CD4-positive, alpha-beta T cell (primary cell): Measurements from ENCODE around the gene MYOG. TPM values are rescaled to one million over a fixed set of nuclear protein-coding genes. Genes with fewer than 3 reads are reported as not detected.

Source experiments
- ATAC-seq: fragments of 200-7000 bp; cut with Tn5 transposase; one replicate; pipeline ENCODE4 v1.10.0; 2022; ENCODE audit warnings: mild to moderate bottlenecking; ENCODE audit not compliant: poor library complexity
- CTCF ChIA-PET: fragments of 350-600 bp; sonication (Branson Sonifier 250); formaldehyde crosslinking; loops from one replicate; lab custom pipeline; 2021; ENCODE audit warnings: antibody characterized with exemption, inconsistent platforms; lab: Charles Lee
- POLR2A ChIA-PET: fragments of 350-600 bp; sonication (Branson Sonifier 250); formaldehyde crosslinking; loops from one replicate; lab custom pipeline; 2021; ENCODE audit warnings: antibody characterized with exemption, inconsistent platforms; lab: Charles Lee
- DNase-seq, 14 experiments: peaks; one replicate each; pipeline ENCODE4 v3.0.0-alpha.2; 2013 to 2020; ENCODE audit warnings: mixed read lengths in 2 of 14
- H3K27ac ChIP-seq, 2 donors: one replicate each; pipeline versions ENCODE4 v1.5.1 to v1.7.0; 2013; ENCODE audit warnings: low read length in 2 of 2, low read depth in 1 of 2, mild to moderate bottlenecking in 1 of 2
- H3K27me3 ChIP-seq, 2 experiments: 1 replicate in 1 of 2; 2 replicates in 1 of 2; pipeline versions ENCODE4 v1.6.1 to v1.7.0; 2013; ENCODE audit warnings: low read length in 2 of 2, control low read depth in 1 of 2, mild to moderate bottlenecking in 1 of 2, moderate library complexity in 1 of 2; ENCODE audit not compliant: insufficient read depth in 2 of 2, control insufficient read depth in 1 of 2
- H3K36me3 ChIP-seq: one replicate; pipeline ENCODE4 v1.6.1; 2013; ENCODE audit warnings: low read length, control low read depth; ENCODE audit not compliant: insufficient read depth
- H3K4me1 ChIP-seq: one replicate; pipeline ENCODE4 v1.6.1; 2013; ENCODE audit warnings: low read length, control low read depth; ENCODE audit not compliant: insufficient read depth
- H3K4me3 ChIP-seq: one replicate; pipeline ENCODE4 v1.5.1; 2013; ENCODE audit warnings: mild to moderate bottlenecking, low read length, moderate library complexity
- H3K9me3 ChIP-seq, 2 experiments: 1 replicate in 1 of 2; 2 replicates in 1 of 2; pipeline versions ENCODE4 v1.6.1 to v1.7.0; 2013; ENCODE audit warnings: low read length in 2 of 2, mild to moderate bottlenecking in 2 of 2, control low read depth in 1 of 2, moderate library complexity in 1 of 2; ENCODE audit not compliant: control insufficient read depth in 1 of 2, insufficient read depth in 1 of 2
- H3K27ac Mint-ChIP-seq: one replicate; pipeline ENCODE4 v1.8.0; 2020; ENCODE audit warnings: mixed read lengths
- H3K27me3 Mint-ChIP-seq: one replicate; pipeline ENCODE4 v1.8.0; 2021; ENCODE audit warnings: mixed read lengths
- H3K36me3 Mint-ChIP-seq: one replicate; pipeline ENCODE4 v1.8.0; 2021; ENCODE audit warnings: low read depth, mixed read lengths
- H3K4me1 Mint-ChIP-seq: one replicate; pipeline ENCODE4 v1.8.0; 2021; ENCODE audit warnings: low read depth, mixed read lengths
- H3K4me3 Mint-ChIP-seq: one replicate; pipeline ENCODE4 v1.8.0; 2020; ENCODE audit warnings: mild to moderate bottlenecking, mixed read lengths
- H3K9me3 Mint-ChIP-seq: one replicate; pipeline ENCODE4 v1.8.0; 2020; ENCODE audit warnings: mixed read lengths
- CTCF ChIP-seq: fragments of 200-600 bp; IDR thresholded peaks from one replicate; pipeline ENCODE4 v1.8.0; 2022; ENCODE audit warnings: antibody characterized with exemption, mild to moderate bottlenecking
- intact Hi-C, 2 experiments: fragments of 100-400 bp; cut with DNase I in 1 of 2; cut with micrococcal nuclease in 1 of 2; formaldehyde crosslinking; loops; one replicate each; pipeline versions ENCODE4 v1.15.1 to v1.9.0; 2023 to 2025; cut with DNase I, micrococcal nuclease
- total RNA-seq, 174 experiments: library from RNA in 2 of 174; stranded (reverse) in 2 of 174; gene quantifications; one replicate each; pipeline ENCODE4 v1.2.3 and lab custom pipeline; 2021 to 2026

Gene MYOG
- total RNA-seq, 2 experiments from 2014 or later: not detected

GRCh38 chr1:203098445-203098844 is 12.6 kb upstream of the MYOG start:
- peaks cover 37% of the 10 kb centered on the region for H3K27me3 Mint-ChIP-seq

GRCh38 chr1:203097001-203097400 is 11.2 kb upstream of the MYOG start:
- Histone ChIP-seq H3K27me3 (peaks cover 0 to 15% of the 10 kb centered on the region in 2 experiments), H3K27ac (no peak overlapping the region), H3K9me3 (peaks cover 0 to 11% of the 10 kb centered on the region in 2 experiments), H3K4me3 (no peak overlapping the region), H3K36me3 (no peaks in the 10 kb centered on the region), H3K4me1 (no peaks in the 10 kb centered on the region)
- TF ChIP-seq CTCF: no peak
- ChIA-PET POLR2A (no interaction called here), CTCF (no interaction called here)
- Mint-ChIP-seq H3K36me3 (no peaks in the 10 kb centered on the region), H3K4me1 (no peaks in the 10 kb centered on the region), H3K4me3 (no peak overlapping the region), H3K9me3 (peaks cover 16% of the 10 kb centered on the region), H3K27ac (no peak overlapping the region), H3K27me3 (peaks cover 37% of the 10 kb centered on the region)
- intact Hi-C loops: no loop called here
- ATAC-seq (no peak), DNase-seq (no peak)

More at GRCh38 chr1:203098445-203098844, 12.6 kb upstream of the MYOG start:
- H3K9me3 ChIP-seq: peaks cover 0 to 11% of the 10 kb centered on the region in 2 experiments
- H3K36me3 ChIP-seq: no peaks in the 10 kb centered on the region
- H3K36me3 Mint-ChIP-seq: no peaks in the 10 kb centered on the region
- H3K27ac ChIP-seq: no peak overlapping the region
- peaks cover 16% of the 10 kb centered on the region for H3K9me3 Mint-ChIP-seq
- H3K27me3 ChIP-seq: peaks cover 5 to 18% of the 10 kb centered on the region in 2 experiments
- ATAC-seq (no peak), DNase-seq (no peak)
- TF ChIP-seq CTCF: no peak
- H3K4me1 Mint-ChIP-seq: no peaks in the 10 kb centered on the region
- H3K4me3 ChIP-seq: no peak overlapping the region
- no peaks in the 10 kb centered on the region for H3K4me1 ChIP-seq
- no peak overlapping the region for H3K4me3 Mint-ChIP-seq
- CTCF ChIA-PET: no interaction called here
- intact Hi-C loops: no loop called here
- POLR2A ChIA-PET: no interaction called here
- H3K27ac Mint-ChIP-seq: no peak overlapping the region

- Mint-ChIP-seq H3K4me3 (no peak overlapping the region), H3K27me3 (peaks cover 41% of the 10 kb centered on the region), H3K9me3 (peaks cover 16% of the 10 kb centered on the region), H3K4me1 (no peaks in the 10 kb centered on the region), H3K36me3 (no peaks in the 10 kb centered on the region), H3K27ac (no peak overlapping the region)
- ChIA-PET POLR2A (no interaction called here), CTCF (no interaction called here)
- no peak for DNase-seq
- intact Hi-C loops: no loop called here
- Histone ChIP-seq H3K4me3 (no peak overlapping the region), H3K4me1 (no peaks in the 10 kb centered on the region), H3K9me3 (peaks cover 0 to 11% of the 10 kb centered on the region in 2 experiments), H3K27me3 (peaks cover 4 to 15% of the 10 kb centered on the region in 2 experiments), H3K36me3 (no peaks in the 10 kb centered on the region), H3K27ac (no peak overlapping the region)
- ATAC-seq: no peak
- no peak for TF ChIP-seq CTCF
These were observed 10.8 kb upstream of the MYOG start for GRCh38 chr1:203096566-203096965.
